ENCODE data around the gene LTN1. TPM values are rescaled to one million over a fixed set of nuclear protein-coding genes. Genes with fewer than 3 reads are reported as not detected.

LTN1 gene
- total and polyA plus RNA-seq, 2 of the 13 experiments (the other 11 are each of a cell fraction or from before 2014, with no cell fraction given): 6.7 to 24.6 TPM

DNA sequence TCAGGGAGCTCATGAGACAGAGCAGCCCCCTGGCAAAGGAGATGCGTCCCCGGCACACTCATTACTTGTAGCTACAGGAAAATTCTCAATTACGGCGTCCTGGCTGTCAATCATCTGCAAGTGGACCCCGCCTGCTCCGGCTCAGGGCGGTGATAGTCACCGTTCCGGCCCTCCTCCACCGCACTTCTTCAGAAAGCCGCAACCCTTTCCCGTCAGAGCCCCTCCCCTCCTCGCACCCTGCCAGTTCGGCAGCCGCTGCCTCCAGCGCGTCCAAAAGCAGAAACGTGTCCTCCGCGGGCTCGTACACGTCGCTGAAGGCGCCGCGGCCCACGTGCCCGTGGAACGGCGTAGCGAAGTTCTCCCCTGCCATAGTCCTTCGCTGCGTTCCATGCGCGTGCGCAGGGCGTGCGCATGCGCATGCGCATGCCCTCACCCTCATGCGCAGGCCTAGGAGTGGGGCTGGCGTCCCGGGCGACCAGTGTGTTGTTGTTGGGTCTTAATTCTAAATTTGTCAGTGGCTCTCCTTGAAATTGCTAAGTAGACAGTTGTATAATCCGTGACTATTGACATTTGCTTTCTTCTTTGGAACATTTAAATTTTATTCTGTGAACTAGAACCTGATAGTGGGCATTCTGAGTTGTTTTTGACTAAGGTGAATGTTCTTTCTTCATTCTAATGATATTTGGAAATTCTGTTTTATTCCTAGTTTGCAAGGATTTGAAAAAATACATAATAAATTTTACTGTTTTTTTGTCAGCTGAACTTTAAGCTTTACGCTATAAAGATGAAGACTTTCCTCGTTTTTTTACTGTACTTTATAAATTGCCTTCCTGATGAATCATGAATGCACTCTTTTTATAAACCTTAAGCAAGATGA lies 107.5 kb downstream of the LTN1 start (continued):
- TF ChIP-seq KMT2A (CRISPR knock-in tag; IDR thresholded peaks at IDR 0.05) (peak; percentile 92), NFKBIZ (CRISPR knock-in tag; IDR thresholded peaks at IDR 0.05) (peak; percentile 88), RXRB (CRISPR knock-in tag; IDR thresholded peaks at IDR 0.05; ENCODE audit: borderline replicate concordance) (peak; percentile 84), NONO (IDR thresholded peaks at IDR 0.05) (no peak), NONO (CRISPR knock-in tag; conservative IDR thresholded peaks at IDR 0.05) (peak; percentile 88), STAT5B (CRISPR knock-in tag; IDR thresholded peaks at IDR 0.05) (no peak), ZNF572 (CRISPR knock-in tag; IDR thresholded peaks at IDR 0.05) (0 out of 2 replicates have a peak, but pooled peaks have one; percentile 37), FOXJ3 (CRISPR knock-in tag; IDR thresholded peaks at IDR 0.05; ENCODE audit: borderline replicate concordance) (0 out of 2 replicates have a peak, but pooled peaks have one; percentile 51), ZNF616 (CRISPR knock-in tag; IDR thresholded peaks at IDR 0.05; ENCODE audit: low read depth) (peak; percentile 99), ATAD3A (CRISPR knock-in tag; IDR thresholded peaks at IDR 0.05) (0 out of 2 replicates have a peak, but pooled peaks have one; percentile 91), ZNF260 (CRISPR knock-in tag; IDR thresholded peaks at IDR 0.05; ENCODE audit: borderline replicate concordance, low read depth) (no peak), SP1 (IDR thresholded peaks at IDR 0.05) (no peak), SP1 (CRISPR knock-in tag; IDR thresholded peaks at IDR 0.05) (peak; percentile 72), SRF (IDR thresholded peaks at IDR 0.05; ENCODE audit: low read depth, low read length) (no peak)
- TF ChIP-seq, protein P1, sequence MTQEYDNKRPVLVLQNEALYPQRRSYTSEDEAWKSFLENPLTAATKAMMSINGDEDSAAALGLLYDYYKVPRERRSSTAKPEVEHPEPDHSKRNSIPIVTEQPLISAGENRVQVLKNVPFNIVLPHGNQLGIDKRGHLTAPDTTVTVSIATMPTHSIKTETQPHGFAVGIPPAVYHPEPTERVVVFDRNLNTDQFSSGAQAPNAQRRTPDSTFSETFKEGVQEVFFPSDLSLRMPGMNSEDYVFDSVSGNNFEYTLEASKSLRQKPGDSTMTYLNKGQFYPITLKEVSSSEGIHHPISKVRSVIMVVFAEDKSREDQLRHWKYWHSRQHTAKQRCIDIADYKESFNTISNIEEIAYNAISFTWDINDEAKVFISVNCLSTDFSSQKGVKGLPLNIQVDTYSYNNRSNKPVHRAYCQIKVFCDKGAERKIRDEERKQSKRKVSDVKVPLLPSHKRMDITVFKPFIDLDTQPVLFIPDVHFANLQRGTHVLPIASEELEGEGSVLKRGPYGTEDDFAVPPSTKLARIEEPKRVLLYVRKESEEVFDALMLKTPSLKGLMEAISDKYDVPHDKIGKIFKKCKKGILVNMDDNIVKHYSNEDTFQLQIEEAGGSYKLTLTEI (CRISPR knock-in tag; conservative IDR thresholded peaks at IDR 0.05): no peak
- TF ChIP-seq, protein P2, sequence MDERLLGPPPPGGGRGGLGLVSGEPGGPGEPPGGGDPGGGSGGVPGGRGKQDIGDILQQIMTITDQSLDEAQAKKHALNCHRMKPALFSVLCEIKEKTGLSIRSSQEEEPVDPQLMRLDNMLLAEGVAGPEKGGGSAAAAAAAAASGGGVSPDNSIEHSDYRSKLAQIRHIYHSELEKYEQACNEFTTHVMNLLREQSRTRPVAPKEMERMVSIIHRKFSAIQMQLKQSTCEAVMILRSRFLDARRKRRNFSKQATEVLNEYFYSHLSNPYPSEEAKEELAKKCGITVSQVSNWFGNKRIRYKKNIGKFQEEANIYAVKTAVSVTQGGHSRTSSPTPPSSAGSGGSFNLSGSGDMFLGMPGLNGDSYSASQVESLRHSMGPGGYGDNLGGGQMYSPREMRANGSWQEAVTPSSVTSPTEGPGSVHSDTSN (CRISPR knock-in tag; IDR thresholded peaks at IDR 0.05): peak; percentile 93
- TF ChIP-seq, protein P3, sequence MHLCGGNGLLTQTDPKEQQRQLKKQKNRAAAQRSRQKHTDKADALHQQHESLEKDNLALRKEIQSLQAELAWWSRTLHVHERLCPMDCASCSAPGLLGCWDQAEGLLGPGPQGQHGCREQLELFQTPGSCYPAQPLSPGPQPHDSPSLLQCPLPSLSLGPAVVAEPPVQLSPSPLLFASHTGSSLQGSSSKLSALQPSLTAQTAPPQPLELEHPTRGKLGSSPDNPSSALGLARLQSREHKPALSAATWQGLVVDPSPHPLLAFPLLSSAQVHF (CRISPR knock-in tag; IDR thresholded peaks at IDR 0.05): peak; percentile 97
- TF ChIP-seq, protein P4, sequence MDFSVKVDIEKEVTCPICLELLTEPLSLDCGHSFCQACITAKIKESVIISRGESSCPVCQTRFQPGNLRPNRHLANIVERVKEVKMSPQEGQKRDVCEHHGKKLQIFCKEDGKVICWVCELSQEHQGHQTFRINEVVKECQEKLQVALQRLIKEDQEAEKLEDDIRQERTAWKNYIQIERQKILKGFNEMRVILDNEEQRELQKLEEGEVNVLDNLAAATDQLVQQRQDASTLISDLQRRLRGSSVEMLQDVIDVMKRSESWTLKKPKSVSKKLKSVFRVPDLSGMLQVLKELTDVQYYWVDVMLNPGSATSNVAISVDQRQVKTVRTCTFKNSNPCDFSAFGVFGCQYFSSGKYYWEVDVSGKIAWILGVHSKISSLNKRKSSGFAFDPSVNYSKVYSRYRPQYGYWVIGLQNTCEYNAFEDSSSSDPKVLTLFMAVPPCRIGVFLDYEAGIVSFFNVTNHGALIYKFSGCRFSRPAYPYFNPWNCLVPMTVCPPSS (IDR thresholded peaks at IDR 0.05): no peak
- TF ChIP-seq, protein P5, sequence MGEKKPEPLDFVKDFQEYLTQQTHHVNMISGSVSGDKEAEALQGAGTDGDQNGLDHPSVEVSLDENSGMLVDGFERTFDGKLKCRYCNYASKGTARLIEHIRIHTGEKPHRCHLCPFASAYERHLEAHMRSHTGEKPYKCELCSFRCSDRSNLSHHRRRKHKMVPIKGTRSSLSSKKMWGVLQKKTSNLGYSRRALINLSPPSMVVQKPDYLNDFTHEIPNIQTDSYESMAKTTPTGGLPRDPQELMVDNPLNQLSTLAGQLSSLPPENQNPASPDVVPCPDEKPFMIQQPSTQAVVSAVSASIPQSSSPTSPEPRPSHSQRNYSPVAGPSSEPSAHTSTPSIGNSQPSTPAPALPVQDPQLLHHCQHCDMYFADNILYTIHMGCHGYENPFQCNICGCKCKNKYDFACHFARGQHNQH (CRISPR knock-in tag; IDR thresholded peaks at IDR 0.05): peak; percentile 96
- TF ChIP-seq, protein P6, sequence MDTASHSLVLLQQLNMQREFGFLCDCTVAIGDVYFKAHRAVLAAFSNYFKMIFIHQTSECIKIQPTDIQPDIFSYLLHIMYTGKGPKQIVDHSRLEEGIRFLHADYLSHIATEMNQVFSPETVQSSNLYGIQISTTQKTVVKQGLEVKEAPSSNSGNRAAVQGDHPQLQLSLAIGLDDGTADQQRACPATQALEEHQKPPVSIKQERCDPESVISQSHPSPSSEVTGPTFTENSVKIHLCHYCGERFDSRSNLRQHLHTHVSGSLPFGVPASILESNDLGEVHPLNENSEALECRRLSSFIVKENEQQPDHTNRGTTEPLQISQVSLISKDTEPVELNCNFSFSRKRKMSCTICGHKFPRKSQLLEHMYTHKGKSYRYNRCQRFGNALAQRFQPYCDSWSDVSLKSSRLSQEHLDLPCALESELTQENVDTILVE (CRISPR knock-in tag; IDR thresholded peaks at IDR 0.05): peak; percentile 75; the same call in 1 of the 2 replicates
- TF ChIP-seq, protein P7, sequence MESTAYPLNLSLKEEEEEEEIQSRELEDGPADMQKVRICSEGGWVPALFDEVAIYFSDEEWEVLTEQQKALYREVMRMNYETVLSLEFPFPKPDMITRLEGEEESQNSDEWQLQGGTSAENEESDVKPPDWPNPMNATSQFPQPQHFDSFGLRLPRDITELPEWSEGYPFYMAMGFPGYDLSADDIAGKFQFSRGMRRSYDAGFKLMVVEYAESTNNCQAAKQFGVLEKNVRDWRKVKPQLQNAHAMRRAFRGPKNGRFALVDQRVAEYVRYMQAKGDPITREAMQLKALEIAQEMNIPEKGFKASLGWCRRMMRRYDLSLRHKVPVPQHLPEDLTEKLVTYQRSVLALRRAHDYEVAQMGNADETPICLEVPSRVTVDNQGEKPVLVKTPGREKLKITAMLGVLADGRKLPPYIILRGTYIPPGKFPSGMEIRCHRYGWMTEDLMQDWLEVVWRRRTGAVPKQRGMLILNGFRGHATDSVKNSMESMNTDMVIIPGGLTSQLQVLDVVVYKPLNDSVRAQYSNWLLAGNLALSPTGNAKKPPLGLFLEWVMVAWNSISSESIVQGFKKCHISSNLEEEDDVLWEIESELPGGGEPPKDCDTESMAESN (CRISPR knock-in tag; conservative IDR thresholded peaks at IDR 0.05): peak; percentile 94

Data from HepG2 (cell line).